Heart right ventricle (tissue), 16 donors: ENCODE data around the gene SNX24. TPM values are rescaled to one million over a fixed set of nuclear protein-coding genes. Genes with fewer than 3 reads are reported as not detected.

ENCODE experiments used
- ATAC-seq, 8 donors: fragments of 200-7000 bp; cut with Tn5 transposase; one replicate each; pipeline ENCODE4 v1.9.1; 2020; ENCODE audit warnings: mild to moderate bottlenecking in 8 of 8, moderate library complexity in 8 of 8, moderate number of reproducible peaks in 1 of 8
- DNase-seq, 2 donors: peaks; one replicate each; pipeline ENCODE4 v3.0.0-alpha.2; 2020
- H3K27ac ChIP-seq, 10 donors: fragments of 200-600 bp; sonication (generic) in 2 of 10; one replicate each; pipeline versions ENCODE4 v1.5.0 to v1.8.0; 2020 to 2022; ENCODE audit warnings: mild to moderate bottlenecking in 3 of 10
- H3K27me3 ChIP-seq, 7 donors: fragments of 200-600 bp; one replicate each; pipeline ENCODE4 v1.8.0; 2021 to 2022; ENCODE audit warnings: mild to moderate bottlenecking in 2 of 7
- H3K36me3 ChIP-seq, 9 donors: fragments of 200-600 bp; sonication (generic) in 1 of 9; one replicate each; pipeline versions ENCODE4 v1.5.0 to v1.8.0; 2020 to 2022; ENCODE audit warnings: mild to moderate bottlenecking in 2 of 9
- H3K4me1 ChIP-seq, 9 donors: fragments of 200-600 bp; sonication (generic) in 1 of 9; one replicate each; pipeline versions ENCODE4 v1.5.0 to v1.8.0; 2020 to 2022; ENCODE audit warnings: mild to moderate bottlenecking in 4 of 9
- H3K4me3 ChIP-seq, 10 donors: fragments of 200-600 bp; sonication (generic) in 2 of 10; one replicate each; pipeline versions ENCODE4 v1.5.0 to v1.8.0; 2020 to 2022; ENCODE audit warnings: mild to moderate bottlenecking in 7 of 10, moderate library complexity in 2 of 10
- H3K9me3 ChIP-seq, 11 donors: fragments of 200-600 bp in 10 of 11; sonication (generic) in 2 of 11; one replicate each; pipeline versions ENCODE4 v1.5.0 to v1.8.0; 2013 to 2022; ENCODE audit warnings: mild to moderate bottlenecking in 2 of 11, control low read depth in 1 of 11, moderate library complexity in 1 of 11
- WGBS, 2 donors: extraction: QIAGEN DNeasy Blood & Tissue Kit; methylation state at CpG; one replicate each; pipeline ENCODE4 v1.1.7; 2013; ENCODE audit warnings: inconsistent platforms in 1 of 2; 5-methylcytosine and 5-hydroxymethylcytosine counted together
- intact Hi-C, 10 donors: fragments of 100-400 bp; cut with DNase I; formaldehyde crosslinking; loops; one replicate each; pipeline versions ENCODE4 v1.11.1 to v1.14.2; 2022
- polyA plus RNA-seq, 2 donors: library from polyadenylated mRNA; stranded (reverse); fragments of 200-250 nt; gene quantifications; one replicate each; pipeline ENCODE4 v1.2.3, GENCODE V29; 2013
- total RNA-seq, 10 donors: library from RNA; stranded (reverse); fragmentation: NEBNext Ultra II Directional in 3 of 10; extraction: Animal tissue kit (Norgen Biotek cat#: 25700) in 3 of 10; gene quantifications; one replicate each; pipeline versions ENCODE4 v1.2.1 to v1.2.4, GENCODE V29; 2021 to 2023
- TF ChIP-seq, protein P1 (sequence below), 9 donors: fragments of 200-600 bp; sonication (generic) in 2 of 9; IDR thresholded peaks; one replicate each; pipeline versions ENCODE4 v1.5.0 to v1.8.0; 2021 to 2022; ENCODE audit warnings: antibody characterized with exemption in 9 of 9, mild to moderate bottlenecking in 5 of 9, moderate library complexity in 1 of 9
- donor health status: Arrhythmogenic right ventricular cardiomyopathy.
- donor health status: ischemic (EF 13 %, LVEDD 7.1; RV severe dilation, severe dysfunction).
- donor health status: healthy with polysubstance abuse.
- donor health status: DM: no; HTN: yes; CAD: no.
- donor health status: DM: no; HTN: no; CAD: no.
- donor health status: ischemic (EF 25% LVEDD 6.9; RV normal size, moderate dysfunction).
- donor health status: ischemic (EF 25% LVEDD 5.7; RV mildly dilated, moderate dysfunction).
- donor health status: healthy.
- donor health status: DM: yes; HTN: yes; CAD: no.
- donor health status: Ischemic cardiomyopathy.
- donor health status: ischemic (EF 35%, LVEDD 5.7; RV mildly dilated, moderate dysfunction).
- donor health status: nonischemic (EF 11% LVEDD 7.7; RV severe dilation, severe dysfunction).
- donor health status: DM: yes; HTN: yes; CAD: no.
- donor health status: PGD.
- donor health status: ischemic (EF 29% LVEDD 5.4; RV normal size, mild dysfunction).
- donor health status: nonischemic (EF 23%, LVEDD 6.1; RV moderate dilation, normal function).

The SNX24 gene
- total and polyA plus RNA-seq, 12 donors, result 11.7 to 16.3 (median 13.8) TPM

- Histone ChIP-seq H3K27me3 (no peaks in the 10 kb centered on the region), H3K4me1 (peaks cover 0 to 7% (median 0%) of the 10 kb centered on the region in 9 donors), H3K9me3 (no peaks in the 10 kb centered on the region), H3K4me3 (no peak overlapping the region), H3K27ac (no peak overlapping the region), H3K36me3 (peaks cover 0 to 11% (median 0%) of the 10 kb centered on the region in 9 donors)
- ATAC-seq, result no peak
- intact Hi-C loops, result no loop called here
- WGBS, 2 donors, result 51 to 56% methylated on average over 2 of the region's 2 CpGs
- TF ChIP-seq, protein P1, sequence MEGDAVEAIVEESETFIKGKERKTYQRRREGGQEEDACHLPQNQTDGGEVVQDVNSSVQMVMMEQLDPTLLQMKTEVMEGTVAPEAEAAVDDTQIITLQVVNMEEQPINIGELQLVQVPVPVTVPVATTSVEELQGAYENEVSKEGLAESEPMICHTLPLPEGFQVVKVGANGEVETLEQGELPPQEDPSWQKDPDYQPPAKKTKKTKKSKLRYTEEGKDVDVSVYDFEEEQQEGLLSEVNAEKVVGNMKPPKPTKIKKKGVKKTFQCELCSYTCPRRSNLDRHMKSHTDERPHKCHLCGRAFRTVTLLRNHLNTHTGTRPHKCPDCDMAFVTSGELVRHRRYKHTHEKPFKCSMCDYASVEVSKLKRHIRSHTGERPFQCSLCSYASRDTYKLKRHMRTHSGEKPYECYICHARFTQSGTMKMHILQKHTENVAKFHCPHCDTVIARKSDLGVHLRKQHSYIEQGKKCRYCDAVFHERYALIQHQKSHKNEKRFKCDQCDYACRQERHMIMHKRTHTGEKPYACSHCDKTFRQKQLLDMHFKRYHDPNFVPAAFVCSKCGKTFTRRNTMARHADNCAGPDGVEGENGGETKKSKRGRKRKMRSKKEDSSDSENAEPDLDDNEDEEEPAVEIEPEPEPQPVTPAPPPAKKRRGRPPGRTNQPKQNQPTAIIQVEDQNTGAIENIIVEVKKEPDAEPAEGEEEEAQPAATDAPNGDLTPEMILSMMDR (IDR thresholded peaks at IDR 0.05), result no peak
- no peak for DNase-seq
Measured at GRCh38 chr5:122863240-122863639, 17.8 kb downstream of the SNX24 start.

GRCh38 chr5:122863721-122864120 is 18.3 kb downstream of the SNX24 start:
- TF ChIP-seq, protein P1 (IDR thresholded peaks at IDR 0.05), result no peak
- Histone ChIP-seq H3K9me3 (no peaks in the 10 kb centered on the region), H3K36me3 (peaks cover 0 to 15% (median 0%) of the 10 kb centered on the region in 9 donors), H3K27ac (no peak overlapping the region), H3K4me3 (no peak overlapping the region), H3K4me1 (peaks cover 0 to 2% (median 0%) of the 10 kb centered on the region in 9 donors), H3K27me3 (no peaks in the 10 kb centered on the region)
- DNase-seq (no peak), ATAC-seq (no peak)
- intact Hi-C loops, result no loop called here
- 96 to 98% methylated on average over 4 of the region's 4 CpGs for WGBS, 2 donors

GRCh38 chr5:122864400-122864799 is 19.0 kb downstream of the SNX24 start:
- 91 to 97% methylated on average over 6 of the region's 6 CpGs for WGBS, 2 donors
- no peak for ATAC-seq
- intact Hi-C loops, result no loop called here

DNA sequence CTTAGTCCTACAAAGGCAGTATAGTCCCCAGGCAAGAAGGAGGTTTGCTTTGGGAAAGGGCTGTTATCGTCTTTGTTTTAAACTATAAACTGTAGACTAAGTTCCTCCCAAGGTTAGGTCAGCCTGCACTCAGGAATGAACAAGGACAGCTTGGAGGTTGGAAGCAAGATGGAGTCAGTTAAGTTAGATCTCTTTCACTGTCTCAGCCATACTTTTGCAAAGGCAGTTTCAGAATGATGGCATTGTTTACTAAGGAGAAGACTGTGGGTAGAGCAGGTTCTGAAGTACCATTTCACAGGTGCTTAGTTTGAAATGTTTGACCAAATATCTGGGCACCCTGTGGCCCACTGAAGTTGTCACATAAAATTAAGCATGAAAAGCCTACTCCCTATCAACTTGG is 19.4 kb downstream of the SNX24 start:
- intact Hi-C loops, result no loop called here
- Histone ChIP-seq H3K4me3 (no peak overlapping the region), H3K9me3 (no peaks in the 10 kb centered on the region), H3K27ac (no peak overlapping the region), H3K27me3 (no peaks in the 10 kb centered on the region), H3K36me3 (peaks cover 0 to 15% (median 0%) of the 10 kb centered on the region in 9 donors), H3K4me1 (no peaks in the 10 kb centered on the region)
- 89 to 100% methylated on average over 1 of the region's 1 CpG for WGBS, 2 donors
- no peak for DNase-seq
- no peak for ATAC-seq
- TF ChIP-seq, protein P1 (IDR thresholded peaks at IDR 0.05), result no peak

More at GRCh38 chr5:122864400-122864799, 19.0 kb downstream of the SNX24 start:
- no peak for DNase-seq
- no peaks in the 10 kb centered on the region for H3K4me1 ChIP-seq
- H3K36me3 ChIP-seq, result peaks cover 0 to 15% (median 0%) of the 10 kb centered on the region in 9 donors
- TF ChIP-seq, protein P1 (IDR thresholded peaks at IDR 0.05), result no peak
- no peak overlapping the region for H3K27ac ChIP-seq
- H3K4me3 ChIP-seq, result no peak overlapping the region
- H3K27me3 ChIP-seq, result no peaks in the 10 kb centered on the region
- H3K9me3 ChIP-seq, result no peaks in the 10 kb centered on the region
